Dedifferentiated amniotic fluid mesenchymal stem cell (primary cell): ENCODE data around the gene AOPEP.

Experiments
- DNase-seq: peaks from one replicate; pipeline ENCODE4 v3.0.0-alpha.2; 2016; ENCODE audit errors: extremely low spot score

Gene AOPEP

GRCh38 chr9:94896512-94896911, 170.0 kb downstream of the AOPEP start:
- no peak for DNase-seq

GRCh38 chr9:94899464-94900221, 173.1 kb downstream of the AOPEP start:
- DNase-seq: no peak

- peak; percentile 95 for DNase-seq
Observed at GRCh38 chr9:94900222-94901018, 173.9 kb downstream of the AOPEP start.

- no peak for DNase-seq
Observed at GRCh38 chr9:94901019-94901363, 174.5 kb downstream of the AOPEP start.

- peak; percentile 76 for DNase-seq
Observed at GRCh38 chr9:94903961-94904421, 177.5 kb downstream of the AOPEP start.

GRCh38 chr9:94904806-94905205, 178.3 kb downstream of the AOPEP start:
- no peak for DNase-seq

- DNase-seq: no peak
Observed at GRCh38 chr9:94905606-94906005, 179.1 kb downstream of the AOPEP start.

GRCh38 chr9:94906181-94906580, 179.7 kb downstream of the AOPEP start:
- no peak for DNase-seq

GRCh38 chr9:94906713-94907112, 180.2 kb downstream of the AOPEP start:
- no peak for DNase-seq

GRCh38 chr9:94907264-94907936, 180.9 kb downstream of the AOPEP start:
- no peak for DNase-seq

- no peak for DNase-seq
Observed at GRCh38 chr9:94908011-94908563, 181.6 kb downstream of the AOPEP start.

- DNase-seq: no peak
Observed at GRCh38 chr9:94908583-94909249, 182.2 kb downstream of the AOPEP start.

- no peak for DNase-seq
Observed at GRCh38 chr9:94909250-94909894, 182.9 kb downstream of the AOPEP start.

GRCh38 chr9:94909965-94910730, 183.6 kb downstream of the AOPEP start:
- no peak for DNase-seq

- no peak for DNase-seq
Observed at GRCh38 chr9:94911211-94911610, 184.7 kb downstream of the AOPEP start.

- DNase-seq: no peak
Observed at GRCh38 chr9:94911986-94912635, 185.6 kb downstream of the AOPEP start.

- DNase-seq: peak; percentile 64
Observed at GRCh38 chr9:94912700-94913249, 186.3 kb downstream of the AOPEP start.

- no peak for DNase-seq
Observed at GRCh38 chr9:94913550-94913949, 187.1 kb downstream of the AOPEP start.
